HCT116 (cell line): ENCODE data around the gene NRROS. TPM values are rescaled to one million over a fixed set of nuclear protein-coding genes. Genes with fewer than 3 reads are reported as not detected.

Experiments used
- ATAC-seq: fragments of 200-7000 bp; cut with Tn5 transposase; 2 replicates; pipeline ENCODE4 v1.9.1; 2020; ENCODE audit warnings: mild to moderate bottlenecking, moderate library complexity
- BruUV-seq: library from RNA; stranded (reverse); fragments of 400-500 nt; replicated peaks from 2 replicates; lab custom pipeline; 2021; lab: Mats Ljungman, UMichigan
- CTCF ChIA-PET: fragments of 300-600 bp; sonication (Branson Sonifier 250); formaldehyde crosslinking; loops from one replicate; lab custom pipeline; 2021; ENCODE audit warnings: antibody characterized with exemption; lab: Charles Lee
- POLR2A ChIA-PET: fragments of 300-600, 350-600 bp; sonication (Branson Sonifier 250); formaldehyde crosslinking; loops from one replicate; lab custom pipeline; 2021; ENCODE audit warnings: antibody characterized with exemption; lab: Charles Lee
- RAD21 ChIA-PET, 2 experiments: fragments of 300-600 bp; sonication (Branson Sonifier 250); formaldehyde crosslinking; loops; one replicate each; lab custom pipeline; 2023; ENCODE audit warnings: low total read pairs in 2 of 2; ENCODE audit not compliant: uncharacterized antibody in 2 of 2, unreplicated experiment in 2 of 2, low non-redundant PET in 1 of 2; lab: Charles Lee
- DNase-seq: peaks from one replicate; pipeline ENCODE4 v3.0.0-alpha.2; 2010; ENCODE audit warnings: low read depth, low spot score
- H2AFZ ChIP-seq: fragments of 200-600 bp; shearing (Covaris generic), sonication (generic); 2 replicates; pipeline ENCODE4 v1.6.1; 2017; ENCODE audit warnings: low read depth, mixed run types, mixed read lengths, antibody characterized with exemption, low read length; ENCODE audit not compliant: poor library complexity, severe bottlenecking
- H3K27ac ChIP-seq: 2 replicates; pipeline ENCODE4 v1.5.1; 2012; ENCODE audit warnings: low read depth, low read length
- H3K27me3 ChIP-seq: fragments of 200-600 bp; sonication (generic); 2 replicates; pipeline ENCODE4 v1.6.1; 2016; ENCODE audit warnings: mixed run types, low read length, mixed read lengths; ENCODE audit not compliant: insufficient read depth
- H3K36me3 ChIP-seq, 2 experiments: fragments of 200-500 bp in 1 of 2; fragments of 200-600 bp in 1 of 2; sonication (Bioruptor generic) in 1 of 2; sonication (generic) in 1 of 2; 2 replicates each; pipeline versions ENCODE4 v1.5.1 to v1.6.1; 2014 to 2016; ENCODE audit warnings: low read length in 2 of 2, inconsistent platforms in 1 of 2, mixed read lengths in 1 of 2, mixed run types in 1 of 2; ENCODE audit not compliant: insufficient read depth in 2 of 2, control insufficient read depth in 1 of 2
- H3K4me1 ChIP-seq, 2 experiments: fragments of 200-600 bp in 1 of 2; sonication (generic) in 1 of 2; 2 replicates each; pipeline versions ENCODE4 v1.5.1 to v1.6.1; 2012 to 2017; ENCODE audit warnings: low read length in 2 of 2, inconsistent platforms in 1 of 2, mild to moderate bottlenecking in 1 of 2, mixed read lengths in 1 of 2, mixed run types in 1 of 2, moderate library complexity in 1 of 2; ENCODE audit not compliant: insufficient read depth in 2 of 2, control insufficient read depth in 1 of 2
- H3K4me2 ChIP-seq: fragments of 200-600 bp; sonication (generic); 2 replicates; pipeline ENCODE4 v1.6.1; 2017; ENCODE audit warnings: mixed run types, low read length, mixed read lengths
- H3K4me3 ChIP-seq, 2 experiments: fragments of 200-600 bp in 1 of 2; sonication (generic) in 1 of 2; replicated peaks in 1 of 2; 2 replicates each; pipeline ENCODE4 v1.5.1; 2011 to 2016; ENCODE audit warnings: low read length in 2 of 2, control low read depth in 1 of 2, low read depth in 1 of 2, mild to moderate bottlenecking in 1 of 2, mixed read lengths in 1 of 2, mixed run types in 1 of 2
- H3K79me2 ChIP-seq: fragments of 200-600 bp; sonication (generic); 2 replicates; pipeline ENCODE4 v1.6.1; 2017; ENCODE audit warnings: mild to moderate bottlenecking, mixed run types, low read length, moderate library complexity, mixed read lengths; ENCODE audit not compliant: insufficient read depth
- H3K9ac ChIP-seq: fragments of 200-600 bp; sonication (generic); 2 replicates; pipeline ENCODE4 v1.6.1; 2016; ENCODE audit warnings: low read length, mixed read lengths
- H3K9me2 ChIP-seq: fragments of 200-600 bp; sonication (generic), shearing (Covaris generic); 2 replicates; pipeline ENCODE4 v1.6.1; 2017; ENCODE audit warnings: mixed run types, mild to moderate bottlenecking, moderate library complexity; ENCODE audit not compliant: insufficient read depth
- H3K9me3 ChIP-seq, 2 experiments: fragments of 200-500 bp in 1 of 2; fragments of 200-600 bp in 1 of 2; sonication (Bioruptor generic) in 1 of 2; sonication (generic) in 1 of 2; 2 replicates each; pipeline ENCODE4 v1.6.1; 2014 to 2017; ENCODE audit warnings: low read length in 2 of 2, mixed read lengths in 2 of 2, inconsistent platforms in 1 of 2, low read depth in 1 of 2, mild to moderate bottlenecking in 1 of 2, mixed run types in 1 of 2, moderate library complexity in 1 of 2; ENCODE audit not compliant: control insufficient read depth in 1 of 2, insufficient read depth in 1 of 2
- H4K20me1 ChIP-seq: fragments of 200-600 bp; sonication (generic), shearing (Covaris generic); 2 replicates; pipeline ENCODE4 v1.6.1; 2017; ENCODE audit warnings: mixed run types, mild to moderate bottlenecking, moderate library complexity; ENCODE audit not compliant: insufficient read depth
- CBX3 ChIP-seq: IDR thresholded peaks from 2 replicates; pipeline ENCODE4 v1.6.1; 2012; ENCODE audit warnings: low read depth
- JUND ChIP-seq: IDR thresholded peaks from 2 replicates; pipeline ENCODE4 v1.6.1; 2012
- POLR2A ChIP-seq: IDR thresholded peaks from 2 replicates; pipeline ENCODE4 v1.7.0; 2011; ENCODE audit warnings: borderline replicate concordance; ENCODE audit not compliant: insufficient read depth, insufficient read length; ENCODE audit errors: extremely low read depth
- POLR2AphosphoS5 ChIP-seq: IDR thresholded peaks from 2 replicates; pipeline ENCODE4 v1.6.1; 2011; ENCODE audit warnings: mild to moderate bottlenecking, low read depth, low read length, moderate library complexity
- SP1 ChIP-seq: IDR thresholded peaks from 2 replicates; pipeline ENCODE4 v1.6.1; 2012; ENCODE audit warnings: low read depth
- ZFX ChIP-seq: fragments of 450-650 bp; IDR thresholded peaks from 2 replicates; pipeline ENCODE4 v1.6.1; 2017
- ZNF274 ChIP-seq: fragments of 200-500 bp; sonication (Bioruptor generic); IDR thresholded peaks from 2 replicates; pipeline ENCODE4 v1.6.1; 2014; ENCODE audit warnings: mild to moderate bottlenecking, low read depth, low read length, inconsistent platforms
- intact Hi-C: fragments of 100-400 bp; cut with micrococcal nuclease; formaldehyde crosslinking; loops from 2 replicates; pipeline ENCODE4 v1.10.0; 2022
- total RNA-seq: library from RNA; stranded (reverse); gene quantifications from one replicate; pipeline ENCODE4 v1.2.1, GENCODE V29; 2021; ENCODE audit not compliant: unreplicated experiment
- TF ChIP-seq, protein P1 (sequence below): IDR thresholded peaks from 2 replicates; pipeline ENCODE4 v1.6.1; 2011; ENCODE audit warnings: mild to moderate bottlenecking, low read length, moderate library complexity; ENCODE audit not compliant: insufficient replicate concordance; ENCODE audit errors: extremely low read depth

Gene NRROS
- total RNA-seq, 1 experiment from 2014 or later, result 0.12 TPM

DNA sequence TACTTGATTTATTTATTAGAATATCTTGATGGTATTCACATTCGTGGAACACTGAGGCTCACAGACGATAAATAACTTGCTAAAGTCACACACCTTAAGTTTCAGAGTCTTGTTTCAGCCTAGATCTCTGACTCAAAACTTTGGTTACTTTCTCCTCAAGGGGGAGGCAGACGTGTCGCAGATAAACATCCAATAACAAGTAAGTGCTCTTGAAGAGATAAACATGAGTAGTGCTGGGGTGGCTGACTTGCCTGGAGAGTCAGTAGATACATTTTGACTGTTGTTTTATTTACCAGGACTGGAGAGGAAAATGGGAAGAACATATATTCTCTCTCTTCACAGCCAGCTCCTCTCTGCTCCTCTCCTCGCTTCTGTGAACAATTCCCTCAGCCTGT is 39.8 kb upstream of the NRROS start:
- intact Hi-C loops, result loop anchor here (10.0 kb wide), 1 partner anchor 585 kb away; no protein-coding TSS in a partner anchor
- no peak overlapping the region for H3K27ac ChIP-seq
- no peaks in the 10 kb centered on the region for H3K9me2 ChIP-seq
- no peaks in the 10 kb centered on the region for H3K36me3 ChIP-seq
- no peaks in the 10 kb centered on the region for H3K79me2 ChIP-seq
- DNase-seq, result no peak
- H4K20me1 ChIP-seq, result no peaks in the 10 kb centered on the region
- H3K4me1 ChIP-seq, result peaks cover 0 to 6% of the 10 kb centered on the region in 2 experiments; a peak in 1 of 4 replicates
- TF ChIP-seq SP1, result no peak
- ATAC-seq, result no peak; the same call in 1 of the 2 replicates
- CTCF ChIA-PET, result no interaction called here
- peaks cover 4% of the 10 kb centered on the region for H3K27me3 ChIP-seq
- no peak overlapping the region for H3K4me2 ChIP-seq
- H3K4me3 ChIP-seq, result no peak overlapping the region
- RAD21 ChIA-PET, result no interaction called here
- POLR2A ChIA-PET, result no interaction called here
- no peak overlapping the region for H2AFZ ChIP-seq
- no peak overlapping the region for H3K9ac ChIP-seq
- BruUV-seq, result no TSS peak
- H3K9me3 ChIP-seq, result no peaks in the 10 kb centered on the region

DNA sequence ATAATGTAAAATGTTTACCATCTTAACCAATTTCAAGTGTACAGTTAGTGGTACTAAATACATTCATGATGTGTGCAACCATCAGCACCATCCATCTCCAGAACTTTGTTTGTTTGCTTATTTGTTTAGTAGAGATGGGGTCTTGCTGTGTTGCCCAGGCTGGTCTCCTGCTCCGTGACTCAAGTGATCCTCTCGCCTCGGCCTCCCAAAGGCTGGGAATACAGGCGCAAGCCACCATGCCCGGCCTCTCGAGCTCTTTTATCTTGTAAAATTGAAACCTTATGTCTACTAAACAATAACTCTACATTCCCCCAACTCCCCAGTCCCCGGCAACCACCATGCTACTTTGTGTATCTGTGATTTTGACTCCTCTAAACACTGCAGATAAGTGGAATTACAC is 39.1 kb upstream of the NRROS start:
- POLR2A ChIA-PET, result no interaction called here
- DNase-seq (no peak), ATAC-seq (no peak)
- Histone ChIP-seq H3K27ac (no peak overlapping the region), H3K9me3 (no peaks in the 10 kb centered on the region), H3K4me1 (peaks cover 0 to 6% of the 10 kb centered on the region in 2 experiments; a peak in 1 of 4 replicates), H3K36me3 (no peaks in the 10 kb centered on the region), H3K4me2 (no peak overlapping the region), H3K9me2 (no peaks in the 10 kb centered on the region), H4K20me1 (no peaks in the 10 kb centered on the region), H3K79me2 (no peaks in the 10 kb centered on the region), H2AFZ (no peak overlapping the region), H3K4me3 (no peak overlapping the region), H3K9ac (no peak overlapping the region), H3K27me3 (peaks cover 4% of the 10 kb centered on the region)
- TF ChIP-seq ZFX (no peak), JUND (no peak), ZNF274 (no peak), POLR2AphosphoS5 (no peak), POLR2A (no peak), SP1 (no peak), CBX3 (no peak)
- TF ChIP-seq, protein P1, sequence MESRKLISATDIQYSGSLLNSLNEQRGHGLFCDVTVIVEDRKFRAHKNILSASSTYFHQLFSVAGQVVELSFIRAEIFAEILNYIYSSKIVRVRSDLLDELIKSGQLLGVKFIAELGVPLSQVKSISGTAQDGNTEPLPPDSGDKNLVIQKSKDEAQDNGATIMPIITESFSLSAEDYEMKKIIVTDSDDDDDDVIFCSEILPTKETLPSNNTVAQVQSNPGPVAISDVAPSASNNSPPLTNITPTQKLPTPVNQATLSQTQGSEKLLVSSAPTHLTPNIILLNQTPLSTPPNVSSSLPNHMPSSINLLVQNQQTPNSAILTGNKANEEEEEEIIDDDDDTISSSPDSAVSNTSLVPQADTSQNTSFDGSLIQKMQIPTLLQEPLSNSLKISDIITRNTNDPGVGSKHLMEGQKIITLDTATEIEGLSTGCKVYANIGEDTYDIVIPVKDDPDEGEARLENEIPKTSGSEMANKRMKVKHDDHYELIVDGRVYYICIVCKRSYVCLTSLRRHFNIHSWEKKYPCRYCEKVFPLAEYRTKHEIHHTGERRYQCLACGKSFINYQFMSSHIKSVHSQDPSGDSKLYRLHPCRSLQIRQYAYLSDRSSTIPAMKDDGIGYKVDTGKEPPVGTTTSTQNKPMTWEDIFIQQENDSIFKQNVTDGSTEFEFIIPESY, result no peak
- BruUV-seq, result no TSS peak
- intact Hi-C loops, result loop anchor here (10.0 kb wide), 1 partner anchor 584 kb away; no protein-coding TSS in a partner anchor
- RAD21 ChIA-PET, result no interaction called here
- CTCF ChIA-PET, result no interaction called here
